ENCODE measurements around the gene ALK.

ALK gene

DNA sequence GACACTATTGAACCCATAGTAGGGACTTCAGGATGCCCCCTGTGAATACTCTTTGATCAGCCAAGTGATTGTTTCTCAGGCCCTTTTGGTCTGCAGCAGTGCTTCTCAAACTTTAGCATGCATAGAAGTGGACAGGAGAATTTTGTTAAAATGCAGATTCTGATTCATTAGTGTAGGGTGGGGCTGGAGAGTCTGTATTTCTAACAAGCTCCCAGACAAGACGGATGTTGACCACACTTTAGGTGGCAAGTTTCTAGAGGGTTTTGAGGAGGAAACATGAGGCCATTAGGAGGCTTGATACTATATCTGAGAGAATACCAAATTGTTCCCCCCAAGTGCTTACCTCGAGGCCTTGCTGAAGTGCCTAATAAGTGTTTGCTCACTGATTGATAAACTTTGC is 488.3 kb downstream of the ALK start:
- H4K20me1 ChIP-seq (ENCODE audit: insufficient read depth, low read length), result no peaks in the 10 kb centered on the region

DNA sequence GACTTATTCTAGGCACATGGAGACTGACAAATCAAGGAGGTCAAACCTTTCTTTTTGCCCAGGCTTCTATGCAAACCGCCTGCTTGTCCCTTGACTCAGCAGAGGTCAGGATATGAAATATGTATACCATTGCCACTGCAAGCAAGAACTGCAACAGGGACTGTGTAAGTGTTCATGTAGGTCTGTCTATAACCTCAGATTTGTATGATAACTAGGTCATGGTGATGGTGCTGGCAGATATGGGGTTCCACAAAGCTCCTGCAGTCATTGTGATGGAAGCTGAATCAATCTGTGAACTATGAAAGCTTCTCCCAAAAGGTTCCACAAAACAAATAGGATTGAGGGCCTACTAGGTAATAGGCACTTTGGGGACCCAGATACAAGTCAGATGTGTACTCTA is 489.9 kb downstream of the ALK start:
- no peak overlapping the region for H3K27ac ChIP-seq (ENCODE audit: low read length)
- no peak overlapping the region for H3K4me2 ChIP-seq (ENCODE audit: insufficient read depth, low read length)

More for the DNA sequence above, 488.3 kb downstream of the ALK start:
- no peak for TF ChIP-seq EZH2 (IDR thresholded peaks at IDR 0.05; ENCODE audit: borderline replicate concordance, low read depth, low read length, severe bottlenecking)
- TF ChIP-seq, protein P1, sequence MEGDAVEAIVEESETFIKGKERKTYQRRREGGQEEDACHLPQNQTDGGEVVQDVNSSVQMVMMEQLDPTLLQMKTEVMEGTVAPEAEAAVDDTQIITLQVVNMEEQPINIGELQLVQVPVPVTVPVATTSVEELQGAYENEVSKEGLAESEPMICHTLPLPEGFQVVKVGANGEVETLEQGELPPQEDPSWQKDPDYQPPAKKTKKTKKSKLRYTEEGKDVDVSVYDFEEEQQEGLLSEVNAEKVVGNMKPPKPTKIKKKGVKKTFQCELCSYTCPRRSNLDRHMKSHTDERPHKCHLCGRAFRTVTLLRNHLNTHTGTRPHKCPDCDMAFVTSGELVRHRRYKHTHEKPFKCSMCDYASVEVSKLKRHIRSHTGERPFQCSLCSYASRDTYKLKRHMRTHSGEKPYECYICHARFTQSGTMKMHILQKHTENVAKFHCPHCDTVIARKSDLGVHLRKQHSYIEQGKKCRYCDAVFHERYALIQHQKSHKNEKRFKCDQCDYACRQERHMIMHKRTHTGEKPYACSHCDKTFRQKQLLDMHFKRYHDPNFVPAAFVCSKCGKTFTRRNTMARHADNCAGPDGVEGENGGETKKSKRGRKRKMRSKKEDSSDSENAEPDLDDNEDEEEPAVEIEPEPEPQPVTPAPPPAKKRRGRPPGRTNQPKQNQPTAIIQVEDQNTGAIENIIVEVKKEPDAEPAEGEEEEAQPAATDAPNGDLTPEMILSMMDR (IDR thresholded peaks at IDR 0.05; ENCODE audit: borderline replicate concordance, extremely low read depth, low read length, poor library complexity, severe bottlenecking), result no peak
- Histone ChIP-seq H3K79me2 (ENCODE audit: insufficient read depth, low read length) (no peaks in the 10 kb centered on the region), H3K36me3 (ENCODE audit: insufficient read depth, low read length) (no peaks in the 10 kb centered on the region), H3K9ac (ENCODE audit: low read depth, low read length) (no peak overlapping the region), H3K4me3 (ENCODE audit: low read depth in 1 of 2, low read length in 2 of 2) (no peak overlapping the region), H2AFZ (ENCODE audit: low read depth, low read length) (no peak overlapping the region), H3K9me3 (ENCODE audit: insufficient read depth, low read length, severe bottlenecking) (no peaks in the 10 kb centered on the region), H3K4me1 (ENCODE audit: insufficient read depth, low read length) (no peaks in the 10 kb centered on the region), H3K4me2 (ENCODE audit: insufficient read depth, low read length) (no peak overlapping the region), H3K27me3 (ENCODE audit: insufficient read depth, low read length, poor library complexity) (peaks cover 13% of the 10 kb centered on the region), H3K27ac (ENCODE audit: low read length) (no peak overlapping the region)
- ATAC-seq (ENCODE audit: insufficient read depth, low read depth), result no peak
- no peak for DNase-seq

DNA sequence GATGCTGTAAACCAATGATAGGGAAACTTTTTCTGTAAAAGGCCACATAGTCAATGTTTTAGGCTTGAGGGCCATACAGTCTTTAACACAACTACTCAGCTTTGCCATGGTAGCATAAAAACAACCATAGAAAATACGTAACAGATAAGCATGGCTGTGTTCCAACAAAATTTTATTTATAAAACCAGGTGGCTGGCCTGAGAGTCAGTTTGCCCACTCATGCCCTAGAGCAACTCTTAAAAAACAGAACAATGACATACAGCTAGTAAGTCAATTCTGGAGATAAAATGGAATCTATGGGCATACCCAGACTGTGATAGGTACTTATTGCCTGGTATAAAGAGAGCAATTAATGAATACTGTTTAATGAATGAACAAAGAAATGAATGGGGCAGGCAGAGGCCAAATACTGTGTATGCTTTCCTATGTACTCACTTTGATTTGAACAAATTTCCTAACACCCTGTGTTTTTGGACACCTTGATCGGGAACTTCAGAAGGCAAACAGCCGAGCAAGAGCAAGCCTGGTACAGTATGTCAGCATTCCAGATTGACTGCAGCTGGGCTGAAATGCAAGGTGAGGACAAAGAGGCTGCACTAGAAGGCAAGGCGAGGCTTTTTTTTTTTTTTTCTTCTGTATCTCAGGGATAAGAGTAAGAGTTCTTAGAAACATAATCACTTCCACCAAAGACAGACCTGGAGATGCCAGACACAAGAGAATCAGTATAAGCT is 490.8 kb downstream of the ALK start:
- no peak overlapping the region for H3K4me3 ChIP-seq (ENCODE audit: low read depth in 1 of 2, low read length in 2 of 2)
- H3K79me2 ChIP-seq (ENCODE audit: insufficient read depth, low read length), result no peaks in the 10 kb centered on the region
- H3K27me3 ChIP-seq (ENCODE audit: insufficient read depth, low read length, poor library complexity), result peaks cover 5% of the 10 kb centered on the region
- no peaks in the 10 kb centered on the region for H3K36me3 ChIP-seq (ENCODE audit: insufficient read depth, low read length)
- no peak for ATAC-seq (ENCODE audit: insufficient read depth, low read depth)
- TF ChIP-seq, protein P1 (IDR thresholded peaks at IDR 0.05; ENCODE audit: borderline replicate concordance, extremely low read depth, low read length, poor library complexity, severe bottlenecking), result no peak
- TF ChIP-seq EZH2 (IDR thresholded peaks at IDR 0.05; ENCODE audit: borderline replicate concordance, low read depth, low read length, severe bottlenecking), result no peak
- no peaks in the 10 kb centered on the region for H3K9me3 ChIP-seq (ENCODE audit: insufficient read depth, low read length, severe bottlenecking)
- no peak overlapping the region for H3K27ac ChIP-seq (ENCODE audit: low read length)
- H4K20me1 ChIP-seq (ENCODE audit: insufficient read depth, low read length), result no peaks in the 10 kb centered on the region
- no peak overlapping the region for H2AFZ ChIP-seq (ENCODE audit: low read depth, low read length)
- no peak for DNase-seq
- H3K9ac ChIP-seq (ENCODE audit: low read depth, low read length), result no peak overlapping the region
- H3K4me1 ChIP-seq (ENCODE audit: insufficient read depth, low read length), result no peaks in the 10 kb centered on the region
- no peak overlapping the region for H3K4me2 ChIP-seq (ENCODE audit: insufficient read depth, low read length)

More for the DNA sequence above, 489.9 kb downstream of the ALK start:
- Histone ChIP-seq H3K9me3 (ENCODE audit: insufficient read depth, low read length, severe bottlenecking) (no peaks in the 10 kb centered on the region), H4K20me1 (ENCODE audit: insufficient read depth, low read length) (no peaks in the 10 kb centered on the region), H3K9ac (ENCODE audit: low read depth, low read length) (no peak overlapping the region), H3K4me3 (ENCODE audit: low read depth in 1 of 2, low read length in 2 of 2) (no peak overlapping the region), H3K4me1 (ENCODE audit: insufficient read depth, low read length) (no peaks in the 10 kb centered on the region), H3K79me2 (ENCODE audit: insufficient read depth, low read length) (no peaks in the 10 kb centered on the region), H3K27me3 (ENCODE audit: insufficient read depth, low read length, poor library complexity) (peaks cover 10% of the 10 kb centered on the region), H2AFZ (ENCODE audit: low read depth, low read length) (no peak overlapping the region), H3K36me3 (ENCODE audit: insufficient read depth, low read length) (no peaks in the 10 kb centered on the region)
- no peak for TF ChIP-seq EZH2 (IDR thresholded peaks at IDR 0.05; ENCODE audit: borderline replicate concordance, low read depth, low read length, severe bottlenecking)
- TF ChIP-seq, protein P1 (IDR thresholded peaks at IDR 0.05; ENCODE audit: borderline replicate concordance, extremely low read depth, low read length, poor library complexity, severe bottlenecking), result no peak
- ATAC-seq (ENCODE audit: insufficient read depth, low read depth), result no peak
- DNase-seq, result no peak

All from DND-41 (cell line).